Measurements from ENCODE around the gene FBRS.

FBRS gene

DNA sequence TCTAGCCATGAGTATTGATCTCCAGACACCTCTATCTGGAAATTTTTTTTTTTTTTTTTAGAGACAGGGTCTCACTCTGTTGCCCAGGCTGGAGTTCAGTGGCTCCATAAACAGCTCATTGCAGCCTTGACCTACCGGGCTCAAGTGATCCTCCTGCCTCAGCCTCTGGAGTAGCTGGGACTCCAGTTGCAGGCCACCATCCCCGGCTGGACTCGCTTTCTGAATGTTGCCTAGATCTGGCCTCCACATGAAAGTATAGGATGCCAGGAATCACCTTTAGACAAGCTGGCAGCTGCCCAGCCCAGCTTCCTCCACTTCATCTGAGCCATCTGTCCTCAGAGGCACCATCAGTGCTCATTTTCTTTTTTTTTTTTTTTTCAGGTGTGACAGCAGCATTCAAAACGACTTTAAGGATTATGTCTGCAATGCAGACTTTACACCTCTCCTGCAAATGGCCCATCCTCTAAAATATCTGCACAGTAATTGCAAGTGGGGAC is 13.8 kb upstream of the FBRS start:
- no peak for DNase-seq (ENCODE audit: low spot score)

GRCh38 chr16:30645727-30646126 is 12.5 kb upstream of the FBRS start:
- no peak for DNase-seq (ENCODE audit: low spot score)

DNA sequence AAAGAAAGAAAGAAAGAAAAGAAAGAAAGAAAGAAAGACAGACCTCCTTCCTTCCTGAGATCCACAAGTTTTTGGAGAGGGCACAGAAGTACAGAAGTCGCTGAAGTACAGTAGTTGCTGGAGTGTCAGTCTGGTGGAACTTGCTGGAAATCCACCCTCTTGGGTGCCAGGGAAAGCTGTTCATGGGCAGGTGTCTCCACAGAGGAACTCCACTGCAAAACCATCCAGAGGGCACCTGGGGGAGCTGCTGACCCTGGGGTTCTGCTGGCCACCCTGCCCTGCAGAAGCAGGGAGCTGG is 11.0 kb upstream of the FBRS start:
- no peak for DNase-seq (ENCODE audit: low spot score)

DNA sequence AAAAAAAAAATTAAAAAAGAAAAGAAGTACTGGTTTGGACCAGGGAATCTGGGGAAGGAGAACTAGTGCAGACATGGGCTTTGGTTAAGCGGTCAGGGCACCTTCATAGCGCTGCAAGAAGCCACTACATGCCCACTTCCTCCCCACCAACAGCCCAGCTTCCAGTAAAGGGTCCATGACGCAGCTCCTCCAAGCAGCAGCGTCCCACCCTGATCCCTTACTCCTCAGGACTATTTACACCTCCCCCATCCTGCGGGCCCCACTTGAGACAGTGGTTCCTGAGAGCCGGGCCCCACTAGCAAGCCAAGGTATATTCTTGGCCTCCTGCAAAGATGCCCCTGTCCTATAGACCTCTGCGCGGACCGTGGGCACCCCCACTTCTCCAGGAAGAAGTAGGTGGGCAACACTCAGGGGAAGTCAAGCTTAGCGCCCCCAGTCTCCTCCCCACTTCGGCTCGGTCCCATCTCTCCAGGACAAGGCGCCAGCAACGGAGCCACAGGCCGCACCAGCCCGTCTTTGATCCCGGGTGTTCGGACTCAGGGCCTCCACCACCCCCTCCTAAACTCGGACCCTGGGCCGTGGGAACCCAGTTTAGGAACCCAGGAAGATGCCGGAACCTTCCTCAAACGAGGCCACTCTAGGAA is 8.4 kb upstream of the FBRS start:
- no peak for DNase-seq (ENCODE audit: low spot score)

DNA sequence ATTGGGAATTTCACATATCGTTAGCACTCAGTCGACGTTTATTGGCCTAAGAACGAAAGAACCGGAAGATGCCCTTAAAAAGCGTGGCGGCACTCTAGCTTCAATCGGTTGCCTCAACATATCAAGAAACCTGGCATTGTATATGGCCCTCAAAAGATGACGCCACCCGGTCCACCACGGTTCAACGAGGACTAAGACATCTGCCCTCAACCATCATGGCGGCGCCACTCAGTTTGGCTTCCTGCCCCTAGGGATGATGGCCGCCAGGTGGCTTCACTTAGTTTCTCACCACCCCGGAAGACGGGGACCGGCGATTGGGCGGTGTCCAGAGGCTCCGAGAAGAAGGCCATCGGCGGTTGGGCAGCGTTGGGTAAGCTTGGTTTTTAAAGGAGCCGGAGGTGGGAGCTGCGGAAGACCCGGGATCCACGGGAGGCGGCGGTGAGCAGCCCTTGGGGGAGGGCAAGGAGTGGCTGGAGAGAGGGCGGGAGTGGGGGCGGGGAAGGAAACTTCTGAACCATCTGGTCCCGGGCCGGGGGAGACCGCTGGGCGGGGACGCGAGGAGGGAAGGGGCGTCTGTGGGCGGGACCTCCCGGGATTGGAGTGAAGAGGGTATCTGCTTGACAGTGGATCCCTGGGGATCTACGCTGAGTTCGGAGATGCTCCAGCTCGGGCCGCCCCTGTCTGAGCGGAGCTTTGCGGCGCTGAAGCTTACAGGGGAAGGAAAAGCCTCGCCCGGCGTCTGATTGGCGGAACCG is 7.7 kb upstream of the FBRS start, which contains the start of gene PRR14:
PRR14 (plus strand) TSS at position 592 of the 755 bp plus-strand sequence. CDS start 686 bp downstream, outside the sequence.
- peak; percentile 95 for DNase-seq (ENCODE audit: low spot score)

GRCh38 chr16:30651124-30652004 is 6.9 kb upstream of the FBRS start:
- peak; percentile 91 for DNase-seq (ENCODE audit: low spot score)

DNA sequence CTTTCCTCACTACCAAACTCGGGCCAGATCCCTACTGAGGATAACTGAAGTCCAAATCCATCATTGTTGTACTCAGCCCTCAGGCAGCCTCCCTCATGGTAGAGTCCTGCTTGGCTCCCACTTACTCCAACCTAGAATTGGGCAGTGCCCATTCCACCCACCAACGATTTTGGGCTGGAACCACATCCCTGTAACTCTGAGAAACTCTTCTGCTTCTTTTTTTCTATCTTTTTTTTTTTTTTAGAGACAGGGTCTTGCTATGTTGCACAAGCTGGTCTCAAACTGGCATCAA is 6.3 kb upstream of the FBRS start:
- no peak for DNase-seq (ENCODE audit: low spot score)

- no peak for DNase-seq (ENCODE audit: low spot score)
Measured at GRCh38 chr16:30652718-30653117, 5.5 kb upstream of the FBRS start.

DNA sequence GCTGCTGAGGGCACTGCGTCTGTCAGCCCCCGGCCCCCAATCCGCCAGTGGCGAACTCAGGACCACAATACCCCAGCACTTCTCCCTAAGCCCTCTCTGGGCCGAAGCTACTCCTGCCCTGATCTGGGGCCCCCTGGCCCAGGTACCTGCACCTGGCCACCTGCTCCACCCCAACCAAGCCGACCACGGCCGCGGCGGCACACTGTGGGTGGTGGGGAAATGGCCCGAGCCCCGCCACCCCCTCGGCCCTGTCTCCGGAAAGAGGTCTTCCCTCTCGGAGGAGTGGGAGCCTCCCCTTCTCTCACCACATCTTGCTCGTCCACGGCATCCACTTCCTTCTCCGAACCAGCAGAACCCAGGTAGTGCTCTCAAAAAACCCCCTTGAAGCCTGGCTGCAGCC is 3.4 kb upstream of the FBRS start:
- DNase-seq (ENCODE audit: low spot score): no peak

GRCh38 chr16:30655815-30656347 is 2.4 kb upstream of the FBRS start:
- DNase-seq (ENCODE audit: low spot score): no peak

- DNase-seq (ENCODE audit: low spot score): no peak
Measured at GRCh38 chr16:30656388-30656787, 1.8 kb upstream of the FBRS start.

- no peak for DNase-seq (ENCODE audit: low spot score)
Measured at GRCh38 chr16:30656974-30657865, 1.0 kb upstream of the FBRS start.

GRCh38 chr16:30658731-30659506 is 688 bp downstream of the FBRS start:
- peak; percentile 87 for DNase-seq (ENCODE audit: low spot score)

DNA sequence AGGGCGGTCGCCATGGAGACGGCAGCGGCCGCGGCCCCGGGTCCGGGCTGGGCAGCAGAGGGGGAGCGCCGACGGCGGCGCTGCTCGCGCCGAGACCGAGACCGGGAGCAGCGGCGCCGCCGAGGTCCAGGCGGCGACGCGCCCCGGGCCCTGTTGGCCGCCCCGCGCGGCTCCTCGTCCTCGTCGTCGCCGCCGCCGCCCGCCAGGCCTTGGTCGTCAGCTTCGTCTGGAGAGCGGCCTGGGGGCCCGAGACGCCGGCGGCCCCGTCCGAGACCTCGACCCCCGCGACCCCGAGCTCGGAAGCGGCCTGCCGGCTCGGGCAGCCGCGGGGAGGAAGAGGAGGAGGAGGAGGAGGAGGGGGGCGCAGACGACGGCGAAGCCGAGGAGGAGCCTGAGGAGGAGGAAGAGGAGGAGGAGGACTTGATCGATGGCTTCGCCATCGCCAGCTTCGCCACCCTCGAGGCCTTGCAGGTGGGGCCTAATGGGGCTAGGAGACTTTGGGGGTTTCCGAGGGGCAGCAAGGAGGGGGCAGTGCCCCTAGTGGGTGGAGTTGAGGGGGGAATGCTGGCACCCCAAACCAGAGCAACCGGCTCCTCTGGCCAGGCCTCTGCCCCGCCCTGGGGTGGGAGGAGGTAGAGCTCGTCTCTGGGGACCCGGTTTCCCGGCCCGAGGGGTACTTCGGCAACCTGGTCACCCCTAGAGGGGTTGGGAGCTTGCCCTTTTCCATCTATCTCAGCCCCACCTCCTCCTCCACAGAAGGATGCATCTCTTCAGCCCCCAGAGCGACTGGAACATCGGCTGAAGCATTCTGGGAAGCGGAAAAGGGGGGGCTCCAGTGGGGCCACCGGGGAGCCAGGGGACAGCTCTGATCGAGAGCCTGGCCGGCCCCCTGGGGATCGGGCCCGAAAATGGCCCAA is 1.5 kb downstream of the FBRS start:
- peak; percentile 47 for DNase-seq (ENCODE audit: low spot score)

- DNase-seq (ENCODE audit: low spot score): no peak
Measured at GRCh38 chr16:30660424-30661261, 2.4 kb downstream of the FBRS start.

DNA sequence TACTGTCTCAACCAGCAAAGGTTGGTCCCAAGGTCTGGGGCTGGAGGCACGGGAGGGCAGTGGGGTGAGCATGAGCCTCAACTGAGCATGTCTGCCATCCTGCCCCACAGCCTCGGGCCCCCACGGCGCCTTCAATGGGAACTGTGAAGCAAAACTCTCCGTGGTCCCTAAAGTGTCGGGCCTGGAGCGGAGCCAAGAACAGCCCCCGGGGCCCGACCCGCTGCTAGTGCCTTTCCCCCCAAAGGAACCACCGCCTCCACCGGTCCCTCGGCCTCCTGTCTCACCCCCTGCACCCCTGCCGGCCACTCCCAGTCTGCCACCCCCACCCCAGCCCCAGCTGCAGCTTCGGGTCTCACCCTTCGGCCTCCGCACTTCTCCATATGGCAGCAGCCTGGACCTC is 4.2 kb downstream of the FBRS start:
- no peak for DNase-seq (ENCODE audit: low spot score)

- DNase-seq (ENCODE audit: low spot score): no peak
Measured at GRCh38 chr16:30663038-30663437, 4.8 kb downstream of the FBRS start.

DNA sequence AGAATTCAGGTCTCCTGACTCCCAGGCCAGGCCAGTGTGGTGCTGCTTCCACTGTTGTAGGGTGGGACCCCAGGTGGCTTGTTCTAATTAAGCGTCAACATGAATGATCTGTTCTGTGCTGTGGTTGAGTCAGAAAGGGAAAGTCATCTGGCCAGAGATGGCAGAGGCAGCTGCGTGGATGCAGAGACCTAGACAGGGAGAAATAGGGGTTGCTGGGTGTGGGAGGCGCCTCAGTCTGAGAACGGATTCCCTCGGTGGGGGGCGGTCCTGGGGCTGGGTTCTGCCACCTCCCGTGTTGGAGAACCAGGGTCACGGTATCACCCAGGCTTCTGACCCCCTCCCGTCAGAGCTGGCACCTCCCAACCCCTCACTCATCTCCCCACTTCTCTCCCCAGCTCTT is 5.6 kb downstream of the FBRS start:
- DNase-seq (ENCODE audit: low spot score): no peak

DNA sequence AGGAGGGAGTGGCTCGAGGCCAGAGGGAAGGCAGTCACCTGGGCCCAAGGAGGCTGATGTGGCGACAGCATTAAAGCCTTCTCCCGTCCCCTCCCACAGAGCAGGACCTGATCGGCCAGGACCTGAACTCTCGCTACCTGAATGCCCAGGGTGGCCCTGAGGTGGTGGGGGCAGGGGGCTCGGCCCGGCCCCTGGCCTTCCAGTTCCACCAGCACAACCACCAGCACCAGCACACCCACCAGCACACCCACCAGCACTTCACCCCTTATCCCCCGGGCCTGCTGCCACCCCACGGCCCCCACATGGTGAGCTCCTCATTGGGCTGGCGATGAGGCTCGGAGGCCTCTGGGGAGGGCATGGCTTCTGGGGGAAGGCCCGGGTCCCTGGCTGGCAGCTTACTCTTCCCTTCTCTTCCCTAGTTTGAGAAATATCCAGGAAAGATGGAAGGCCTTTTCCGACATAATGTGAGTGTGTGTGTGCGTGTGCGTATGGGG is 6.4 kb downstream of the FBRS start:
- no peak for DNase-seq (ENCODE audit: low spot score)

Measured in GM03348 (cell line).